ENCODE data around the gene SETD1B.

DNA sequence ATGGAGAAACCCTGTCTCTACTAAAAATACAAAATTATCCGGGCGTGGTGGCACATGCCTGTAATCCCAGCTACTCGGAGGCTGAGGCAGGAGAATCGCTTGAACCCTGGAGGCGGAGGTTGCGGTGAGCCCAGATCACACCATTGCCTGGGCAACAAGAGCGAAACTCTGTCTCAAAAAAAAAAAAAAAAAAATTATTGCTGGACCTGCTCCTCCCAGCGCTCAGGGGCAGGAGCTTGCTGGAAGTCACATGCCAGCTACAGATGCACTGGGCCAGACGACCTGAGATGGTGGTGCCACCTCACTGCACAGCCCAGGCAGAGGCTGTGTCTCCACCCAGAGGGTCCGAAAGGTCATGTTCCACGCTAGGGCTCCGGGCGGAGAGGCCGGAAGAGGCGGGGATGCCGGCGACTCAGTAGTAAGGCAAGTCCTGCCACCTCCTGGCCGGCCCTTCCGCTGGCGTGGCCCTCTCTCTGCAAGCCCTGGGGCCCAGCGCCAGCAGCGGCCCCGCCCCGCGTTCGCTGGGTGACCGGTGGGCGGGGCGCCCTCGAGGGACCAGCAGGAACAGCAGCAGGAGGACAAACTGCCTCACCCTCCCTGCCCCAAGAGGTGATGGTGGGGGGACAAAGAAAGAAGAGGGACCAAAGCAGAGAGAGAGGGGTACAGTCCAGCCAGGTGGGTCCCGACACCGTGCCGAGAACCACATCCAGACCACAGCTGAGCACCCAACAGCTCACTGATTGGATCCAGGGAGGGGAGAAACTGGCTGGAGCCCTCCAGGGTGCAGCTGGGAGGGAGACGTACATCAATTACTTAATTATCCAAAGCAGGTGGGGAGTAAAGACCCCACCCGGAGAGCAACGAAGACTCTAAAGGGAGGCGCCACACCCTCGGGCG is 6.7 kb upstream of the SETD1B start:
- TF ChIP-seq, protein P1, sequence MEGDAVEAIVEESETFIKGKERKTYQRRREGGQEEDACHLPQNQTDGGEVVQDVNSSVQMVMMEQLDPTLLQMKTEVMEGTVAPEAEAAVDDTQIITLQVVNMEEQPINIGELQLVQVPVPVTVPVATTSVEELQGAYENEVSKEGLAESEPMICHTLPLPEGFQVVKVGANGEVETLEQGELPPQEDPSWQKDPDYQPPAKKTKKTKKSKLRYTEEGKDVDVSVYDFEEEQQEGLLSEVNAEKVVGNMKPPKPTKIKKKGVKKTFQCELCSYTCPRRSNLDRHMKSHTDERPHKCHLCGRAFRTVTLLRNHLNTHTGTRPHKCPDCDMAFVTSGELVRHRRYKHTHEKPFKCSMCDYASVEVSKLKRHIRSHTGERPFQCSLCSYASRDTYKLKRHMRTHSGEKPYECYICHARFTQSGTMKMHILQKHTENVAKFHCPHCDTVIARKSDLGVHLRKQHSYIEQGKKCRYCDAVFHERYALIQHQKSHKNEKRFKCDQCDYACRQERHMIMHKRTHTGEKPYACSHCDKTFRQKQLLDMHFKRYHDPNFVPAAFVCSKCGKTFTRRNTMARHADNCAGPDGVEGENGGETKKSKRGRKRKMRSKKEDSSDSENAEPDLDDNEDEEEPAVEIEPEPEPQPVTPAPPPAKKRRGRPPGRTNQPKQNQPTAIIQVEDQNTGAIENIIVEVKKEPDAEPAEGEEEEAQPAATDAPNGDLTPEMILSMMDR (IDR thresholded peaks at IDR 0.05; ENCODE audit: low read length): no peak
- no peak for TF ChIP-seq EZH2 (IDR thresholded peaks at IDR 0.05; ENCODE audit: borderline replicate concordance, low read length)

Data from OCI-LY1 (cell line).